Ascending aorta (tissue), 2 donors: ENCODE results near the gene RETN. TPM values are rescaled to one million over a fixed set of nuclear protein-coding genes. Genes with fewer than 3 reads are reported as not detected.

Experiments used
- DNase-seq, 2 donors: peaks; one replicate each; pipeline ENCODE4 v3.0.0-alpha.2; 2019; ENCODE audit warnings: low spot score in 2 of 2
- H3K27ac ChIP-seq, 2 donors: fragments of 200-600 bp; sonication (generic); one replicate each; pipeline ENCODE4 v1.5.1; 2016 to 2017; ENCODE audit warnings: mild to moderate bottlenecking in 1 of 2
- H3K27me3 ChIP-seq: fragments of 200-600 bp; sonication (generic); one replicate; pipeline ENCODE4 v1.5.1; 2017
- H3K36me3 ChIP-seq, 2 donors: fragments of 200-600 bp; sonication (generic); one replicate each; pipeline ENCODE4 v1.5.1; 2016
- H3K4me1 ChIP-seq, 2 donors: fragments of 200-600 bp; sonication (generic); one replicate each; pipeline ENCODE4 v1.5.1; 2016 to 2017; ENCODE audit warnings: mild to moderate bottlenecking in 1 of 2
- H3K4me3 ChIP-seq, 2 donors: fragments of 200-600 bp; sonication (generic); one replicate each; pipeline ENCODE4 v1.5.1; 2016 to 2017; ENCODE audit warnings: mild to moderate bottlenecking in 1 of 2
- H3K9me3 ChIP-seq, 2 donors: fragments of 200-600 bp; sonication (generic); one replicate each; pipeline ENCODE4 v1.5.1; 2016
- CTCF ChIP-seq, 3 experiments: fragments of 200-600 bp in 2 of 3; fragments of 450-650 bp in 1 of 3; sonication (generic) in 2 of 3; IDR thresholded peaks; one replicate each; pipeline ENCODE4 v1.5.1; 2016 to 2019; ENCODE audit warnings: antibody characterized with exemption in 3 of 3, mild to moderate bottlenecking in 1 of 3, moderate library complexity in 1 of 3
- intact Hi-C: fragments of 100-400 bp; cut with DNase I; formaldehyde crosslinking; loops from one replicate; pipeline ENCODE4 v1.15.1; 2023
- total RNA-seq: library from RNA; depleted of rRNA; stranded (reverse); fragments of >200 nt; gene quantifications from one replicate; pipeline ENCODE4 v1.1.0, GENCODE V29; 2016

The RETN gene
- total RNA-seq, 1 donor from 2014 or later = not detected

GRCh38 chr19:7623725-7624603 is 44.9 kb upstream of the RETN start:
- no peak for TF ChIP-seq CTCF (IDR thresholded peaks at IDR 0.05)
- H3K36me3 ChIP-seq = peaks cover 69 to 82% of the 10 kb centered on the region in 2 donors
- no peaks in the 10 kb centered on the region for H3K9me3 ChIP-seq
- peaks cover 0 to 18% of the 10 kb centered on the region in 2 donors for H3K4me1 ChIP-seq
- H3K4me3 ChIP-seq = no peak overlapping the region
- no peak for DNase-seq
- no peaks in the 10 kb centered on the region for H3K27me3 ChIP-seq
- H3K27ac ChIP-seq = no peak overlapping the region
- intact Hi-C loops = no loop called here

GRCh38 chr19:7624810-7625209 is 44.0 kb upstream of the RETN start:
- TF ChIP-seq CTCF (IDR thresholded peaks at IDR 0.05) = no peak
- peaks cover 0 to 18% of the 10 kb centered on the region in 2 donors for H3K4me1 ChIP-seq
- intact Hi-C loops = loop anchor here (5.0 kb wide), 2 partner anchors 88 to 682 kb away; partner anchors contain the start of genes CD320 and PNPLA6
- no peaks in the 10 kb centered on the region for H3K27me3 ChIP-seq
- no peak for DNase-seq
- H3K27ac ChIP-seq = no peak overlapping the region
- peaks cover 60 to 74% of the 10 kb centered on the region in 2 donors for H3K36me3 ChIP-seq
- no peak overlapping the region for H3K4me3 ChIP-seq
- no peaks in the 10 kb centered on the region for H3K9me3 ChIP-seq

GRCh38 chr19:7625763-7626372 is 43.0 kb upstream of the RETN start:
- Histone ChIP-seq H3K9me3 (no peaks in the 10 kb centered on the region), H3K27ac (no peak overlapping the region), H3K36me3 (peaks cover 50 to 63% of the 10 kb centered on the region in 2 donors), H3K27me3 (no peaks in the 10 kb centered on the region), H3K4me3 (no peak overlapping the region), H3K4me1 (peaks cover 7 to 26% of the 10 kb centered on the region in 2 donors)
- DNase-seq = no peak
- intact Hi-C loops = loop anchor here (5.0 kb wide), 2 partner anchors 89 to 681 kb away; partner anchors contain the start of genes CD320 and PNPLA6
- TF ChIP-seq CTCF (IDR thresholded peaks at IDR 0.05) = no peak

- H3K36me3 ChIP-seq = peaks cover 37 to 52% of the 10 kb centered on the region in 2 donors
- H3K27me3 ChIP-seq = no peaks in the 10 kb centered on the region
- H3K27ac ChIP-seq = no peak overlapping the region
- H3K4me3 ChIP-seq = no peak overlapping the region
- no peak for DNase-seq
- no peak for TF ChIP-seq CTCF (IDR thresholded peaks at IDR 0.05)
- intact Hi-C loops = loop anchor here (5.0 kb wide), 2 partner anchors 90 to 680 kb away; partner anchors contain the start of genes CD320 and PNPLA6
- H3K4me1 ChIP-seq = peaks cover 7 to 27% of the 10 kb centered on the region in 2 donors
- H3K9me3 ChIP-seq = no peaks in the 10 kb centered on the region
These were observed 41.7 kb upstream of the RETN start for GRCh38 chr19:7627166-7627565.

GRCh38 chr19:7628589-7629311 is 40.1 kb upstream of the RETN start:
- peak overlapping the region; percentile 79 to 88 for H3K27ac ChIP-seq
- no peaks in the 10 kb centered on the region for H3K9me3 ChIP-seq
- no peak for TF ChIP-seq CTCF (IDR thresholded peaks at IDR 0.05)
- no peaks in the 10 kb centered on the region for H3K27me3 ChIP-seq
- intact Hi-C loops = loop anchor here (1.0 to 5.0 kb wide), 5 partner anchors 52 to 892 kb away; partner anchors contain the start of genes CD320, GPR108, PNPLA6 and TRAPPC5
- peaks cover 7 to 27% of the 10 kb centered on the region in 2 donors for H3K4me1 ChIP-seq
- peak overlapping the region; percentile 94 to 96 for H3K4me3 ChIP-seq
- no peak for DNase-seq
- H3K36me3 ChIP-seq = peaks cover 21 to 40% of the 10 kb centered on the region in 2 donors
